Measurements from ENCODE around the gene CAPN5.

Gene CAPN5

GRCh38 chr11:77067861-77068443 lies 1.2 kb downstream of the CAPN5 start:
- no peak for DNase-seq

DNA sequence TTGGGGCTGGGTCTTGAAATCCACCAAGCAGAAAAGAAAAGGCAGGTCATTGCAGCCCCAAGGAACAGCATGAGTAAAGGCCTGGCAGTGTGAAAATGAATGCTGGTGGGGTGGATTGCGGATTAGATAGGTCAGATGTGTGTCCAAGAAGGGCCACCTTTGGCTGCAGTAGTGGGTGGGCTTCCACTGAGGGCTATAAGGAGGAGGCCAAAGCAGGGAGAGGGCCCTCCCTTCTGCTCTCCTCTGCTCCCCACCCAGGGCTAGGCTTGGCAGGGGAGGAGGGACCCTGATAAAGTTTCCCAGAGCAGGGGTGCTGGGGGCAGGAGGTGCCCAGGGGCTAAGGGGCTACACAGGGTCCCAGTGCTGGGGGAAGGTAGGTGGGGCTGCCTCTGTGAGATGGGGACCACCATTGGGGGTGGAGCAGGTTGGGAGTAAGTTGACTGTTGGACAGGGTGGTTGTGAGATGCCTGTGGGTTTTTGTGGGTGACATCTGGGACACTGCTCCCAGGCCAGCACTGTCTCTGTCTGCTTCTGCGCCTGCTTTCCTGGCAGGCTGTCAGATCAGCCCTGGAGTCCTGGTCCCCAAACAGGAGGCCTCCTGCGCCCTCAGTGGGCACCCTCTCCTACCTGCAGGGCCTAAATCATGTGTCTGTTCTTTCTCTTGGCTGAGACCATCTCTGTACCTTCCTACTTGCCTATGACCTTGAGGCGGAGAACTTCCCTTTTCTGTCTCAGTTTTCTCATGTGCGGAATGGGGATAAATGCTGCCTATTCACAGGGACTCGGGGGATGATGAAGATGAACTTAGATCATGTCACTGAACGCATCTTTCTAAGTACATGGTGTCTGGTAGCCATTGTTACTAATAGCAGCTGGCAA lies 1.9 kb downstream of the CAPN5 start:
- DNase-seq, result no peak

GRCh38 chr11:77069336-77069968 lies 2.7 kb downstream of the CAPN5 start:
- no peak for DNase-seq

GRCh38 chr11:77069969-77070582 lies 3.3 kb downstream of the CAPN5 start:
- DNase-seq, result no peak

DNA sequence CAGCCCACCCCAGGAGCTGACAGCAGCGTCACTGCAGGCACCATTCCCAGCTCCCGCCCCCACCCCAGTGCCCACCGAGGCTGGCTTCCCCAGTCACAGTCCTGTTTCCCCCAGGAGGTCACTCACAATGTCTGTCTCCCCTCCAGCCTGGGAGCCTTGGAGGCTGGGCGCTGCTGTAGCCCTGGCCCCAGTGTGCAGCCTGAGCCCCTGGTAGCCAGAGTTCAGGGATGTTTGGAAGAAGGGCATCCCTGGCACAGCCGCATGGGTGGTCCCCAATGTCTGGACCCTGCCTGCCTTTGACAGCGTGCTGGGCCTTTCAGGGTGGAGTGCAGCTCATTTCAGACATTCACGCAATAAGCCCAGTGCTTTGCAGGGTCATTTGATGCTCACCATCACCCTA lies 4.3 kb downstream of the CAPN5 start:
- DNase-seq, result no peak

GRCh38 chr11:77071671-77072605 lies 5.2 kb downstream of the CAPN5 start:
- DNase-seq, result no peak

GRCh38 chr11:77072851-77073327 lies 6.1 kb downstream of the CAPN5 start:
- no peak for DNase-seq

- peak; percentile 49 for DNase-seq
Observed at GRCh38 chr11:77073328-77074001, 6.7 kb downstream of the CAPN5 start.

DNA sequence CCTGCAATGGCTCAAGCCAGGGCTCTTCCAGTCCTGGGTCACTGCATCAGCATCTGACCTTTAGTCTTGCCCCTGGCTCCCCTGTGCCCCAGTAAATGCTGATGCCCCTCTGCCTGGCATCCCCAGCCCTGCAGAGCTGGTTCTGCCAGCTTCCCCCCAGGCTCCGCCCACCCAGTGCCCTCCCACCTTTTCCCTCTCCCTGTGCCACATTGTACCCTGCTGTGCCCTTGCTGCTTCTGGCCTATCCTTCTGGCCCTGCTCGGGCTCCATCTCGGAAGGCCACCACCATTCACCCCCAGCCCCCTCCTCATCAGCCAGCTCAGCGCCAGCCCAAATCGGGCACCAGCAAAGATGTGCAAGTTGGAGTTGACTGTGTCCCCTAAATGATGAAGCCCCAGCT lies 7.4 kb downstream of the CAPN5 start:
- DNase-seq, result peak; percentile 5

DNA sequence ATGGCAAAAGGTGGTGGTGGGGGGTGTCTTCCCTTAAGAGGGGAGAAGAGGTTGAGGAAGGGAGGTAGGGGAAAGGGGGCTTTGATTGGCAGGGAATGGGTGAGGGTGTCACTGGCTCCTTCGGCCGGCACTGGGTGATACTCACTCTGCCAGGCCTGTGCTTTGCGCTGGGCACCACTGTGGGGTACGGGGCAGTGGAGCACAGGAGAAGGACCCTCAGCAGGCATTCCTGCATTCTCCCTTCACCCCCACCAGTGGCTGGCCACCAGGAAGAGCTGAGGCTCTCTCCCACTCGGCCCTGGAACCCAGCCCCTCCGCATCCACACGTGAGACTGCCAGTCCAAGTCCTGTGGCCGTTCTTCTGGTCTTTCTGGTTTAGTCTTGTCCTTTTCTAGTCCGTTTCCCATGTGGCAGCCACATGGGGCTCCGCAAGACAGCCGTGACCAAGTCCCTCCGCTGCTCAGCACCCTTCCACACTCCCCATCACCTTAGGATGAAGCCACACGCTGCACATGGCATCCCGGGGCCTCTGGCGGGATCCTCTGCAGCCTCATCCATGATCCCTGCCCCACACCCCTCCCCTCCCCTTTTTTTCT lies 8.0 kb downstream of the CAPN5 start:
- no peak for DNase-seq

DNA sequence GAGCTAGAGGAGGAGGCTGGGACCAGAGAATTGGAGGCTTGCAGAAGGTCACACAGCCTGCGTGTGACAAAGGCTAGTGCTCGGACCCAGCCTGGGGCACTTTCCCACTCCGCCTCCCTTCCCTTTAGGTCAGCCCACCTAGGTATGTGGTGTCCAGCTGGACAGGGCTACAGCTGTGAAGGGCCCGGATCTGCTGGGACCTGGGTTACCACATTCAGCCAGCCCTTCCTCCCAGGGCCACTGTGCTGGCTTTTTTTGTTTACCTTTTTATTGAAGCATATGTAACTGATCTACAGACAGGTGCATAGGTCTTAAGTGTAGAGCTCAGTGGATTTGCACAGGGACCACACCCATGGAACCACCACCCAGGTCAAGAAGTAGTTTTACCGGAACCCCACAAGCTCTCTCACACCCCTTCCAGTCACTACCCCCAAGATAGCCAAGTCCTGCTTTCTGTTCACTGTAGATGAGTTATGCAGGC lies 8.7 kb downstream of the CAPN5 start:
- DNase-seq, result no peak

DNA sequence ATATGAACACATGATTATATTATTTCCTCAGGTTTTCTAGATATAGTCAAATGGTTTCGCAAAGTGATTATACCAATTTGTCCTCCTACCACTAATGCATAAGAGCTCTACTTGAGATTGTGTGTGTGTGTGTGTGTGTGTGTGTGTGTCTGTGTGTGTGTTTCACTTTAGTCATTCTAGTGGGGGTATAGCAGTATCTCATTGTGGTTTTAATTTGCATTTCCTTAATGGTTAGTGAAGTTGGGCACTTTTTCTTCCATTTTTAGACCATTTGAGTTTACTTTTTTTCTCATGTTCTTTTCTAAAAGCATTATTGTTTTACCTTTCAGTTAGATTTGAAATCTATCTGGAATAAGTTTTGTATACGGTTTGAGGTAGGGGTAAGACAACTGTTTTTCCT lies 12.9 kb downstream of the CAPN5 start:
- no peak for DNase-seq

DNA sequence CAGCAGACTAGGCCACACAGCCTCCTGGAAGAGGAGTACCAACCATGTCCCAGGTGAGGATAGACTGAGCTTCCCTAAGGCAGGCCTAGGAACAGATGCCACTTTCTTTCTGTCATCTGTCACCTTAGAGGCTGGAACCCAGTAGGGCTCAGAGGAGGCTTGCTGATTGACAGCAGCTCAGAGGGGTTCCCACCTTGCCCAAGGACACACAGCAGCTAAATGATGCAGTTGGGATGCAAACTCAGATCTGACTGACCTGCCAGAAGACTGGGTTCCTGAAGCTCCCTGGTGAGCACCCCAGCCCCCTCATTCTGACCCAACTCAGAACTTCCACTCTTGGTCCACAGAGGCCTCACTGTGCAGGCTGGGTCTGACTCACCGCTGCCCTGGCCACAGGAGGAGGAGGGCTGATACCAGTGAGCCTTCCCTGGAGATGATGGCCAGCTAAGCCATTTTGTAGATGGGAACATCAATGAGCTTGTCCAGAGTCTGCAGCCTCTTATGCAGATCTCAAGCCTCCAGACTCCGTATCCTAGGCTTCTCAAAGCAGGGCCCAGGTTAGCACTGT lies 14.0 kb downstream of the CAPN5 start:
- DNase-seq, result no peak

- no peak for DNase-seq
Observed at GRCh38 chr11:77081381-77081851, 14.6 kb downstream of the CAPN5 start.

- DNase-seq, result no peak
Observed at GRCh38 chr11:77081976-77082836, 15.4 kb downstream of the CAPN5 start.

DNA sequence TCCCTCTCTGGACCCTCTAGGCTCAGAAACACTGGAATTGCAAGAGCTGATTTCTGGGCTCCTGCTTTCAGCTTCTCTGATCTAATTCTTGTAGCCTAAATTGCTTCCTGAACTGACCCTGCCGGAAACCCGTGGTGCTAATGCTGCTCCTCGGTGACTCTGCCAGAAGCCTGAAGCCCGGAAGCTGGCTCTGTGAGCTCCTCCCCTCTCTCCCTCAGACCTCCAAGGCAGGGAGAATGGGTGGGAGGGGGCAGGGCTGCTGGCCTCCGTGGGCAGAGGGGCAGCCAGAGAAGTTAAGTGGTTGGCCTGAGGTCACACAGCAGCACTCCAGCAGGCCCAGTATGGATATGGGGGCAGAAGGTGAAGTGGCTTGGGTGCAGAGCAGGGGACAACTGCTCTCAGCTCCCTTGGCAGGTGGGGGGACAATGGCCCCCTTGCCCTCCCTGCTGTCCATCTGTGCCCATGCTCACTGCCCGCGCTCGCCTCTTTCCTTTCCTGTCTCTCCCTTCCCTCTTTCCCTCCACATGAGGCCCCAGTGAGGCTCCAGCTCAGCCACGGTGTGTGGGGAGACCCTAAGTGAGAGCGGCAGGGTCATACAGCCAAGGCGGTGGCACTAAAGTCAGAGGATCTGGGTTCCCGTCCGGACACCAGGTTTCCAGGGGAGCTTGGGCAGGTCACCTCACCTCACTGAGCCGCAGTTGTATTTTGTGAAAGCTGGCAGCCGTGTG lies 16.2 kb downstream of the CAPN5 start:
- DNase-seq, result no peak

DNA sequence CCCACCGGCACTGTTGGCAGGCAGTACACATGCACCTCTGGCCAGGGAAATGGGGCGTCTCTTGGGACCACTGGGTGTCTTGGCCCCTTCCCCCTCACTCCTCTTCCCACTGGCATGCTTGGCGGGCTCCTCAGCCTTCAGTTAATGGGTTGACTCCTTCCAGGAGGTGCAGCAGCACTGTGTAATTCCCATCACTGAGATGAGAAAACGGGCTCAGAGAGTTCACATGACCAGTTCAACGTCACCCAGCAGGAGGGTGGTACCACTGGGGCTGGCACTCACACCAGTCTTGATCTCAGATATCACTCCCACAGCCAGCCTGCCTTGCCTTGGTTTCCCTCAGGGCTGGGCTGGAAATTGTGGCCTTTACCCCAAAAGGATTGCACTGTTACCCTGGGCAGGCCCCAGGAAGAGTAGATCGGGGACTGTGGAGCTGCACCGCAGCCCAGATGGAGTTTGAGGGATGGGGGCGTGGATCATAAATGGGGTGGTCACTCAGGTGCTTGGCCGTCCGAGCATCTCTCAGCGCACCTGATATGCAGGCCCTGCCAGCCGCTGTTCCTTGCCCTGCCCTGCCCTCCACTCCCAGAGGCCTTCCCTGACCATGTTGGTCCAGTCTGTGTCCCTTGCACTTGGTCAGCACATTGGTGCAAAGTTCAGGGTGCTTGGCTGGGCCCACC lies 16.9 kb downstream of the CAPN5 start:
- DNase-seq, result no peak

- no peak for DNase-seq
Observed at GRCh38 chr11:77084581-77085191, 17.9 kb downstream of the CAPN5 start.
